Testis (tissue), 2 donors: ENCODE results near the gene CERS2.

ENCODE experiments used
- CTCF ChIP-seq, 3 experiments: fragments of 450-650 bp in 2 of 3; fragments of 200-600 bp in 1 of 3; sonication (generic) in 1 of 3; IDR thresholded peaks; one replicate each; pipeline ENCODE4 v1.5.1; 2016 to 2019; ENCODE audit warnings: antibody characterized with exemption in 3 of 3, mild to moderate bottlenecking in 2 of 3, moderate library complexity in 1 of 3
- POLR2A ChIP-seq: fragments of 450-650 bp; IDR thresholded peaks from one replicate; pipeline ENCODE4 v1.6.1; 2017; ENCODE audit warnings: antibody characterized with exemption, mild to moderate bottlenecking, moderate library complexity

- TF ChIP-seq CTCF (IDR thresholded peaks at IDR 0.05) (no peak), POLR2A (no peak)
Observed at GRCh38 chr1:150985179-150985825, 10.7 kb upstream of the CERS2 start.
